Measurements from ENCODE around the gene HOXD4.

HOXD4 gene

DNA sequence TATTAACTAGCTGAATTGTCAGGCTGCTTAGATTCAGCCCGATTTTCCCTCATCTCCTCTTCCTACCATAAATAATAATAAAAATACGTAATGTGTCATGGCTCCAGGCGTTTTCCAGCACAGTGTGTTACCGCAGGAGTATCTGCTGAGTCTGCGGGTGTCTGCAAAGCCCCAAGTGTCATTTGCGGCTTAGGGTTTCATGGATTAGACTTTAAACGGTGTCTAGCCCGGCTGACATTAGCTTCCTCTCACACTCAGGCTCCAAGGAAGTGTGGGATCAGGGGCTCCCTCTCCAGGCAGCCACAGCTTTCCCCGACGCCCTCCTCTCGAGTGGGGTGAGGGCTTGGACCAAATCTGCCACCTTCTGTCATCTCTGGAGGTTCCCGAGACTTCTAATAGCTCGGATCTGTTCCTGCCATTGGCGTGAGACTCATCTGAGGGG lies 23.1 kb downstream of the HOXD4 start:
- no peak for TF ChIP-seq ZNF692 (tag by site-specific recombination; IDR thresholded peaks at IDR 0.05)
- TF ChIP-seq ZBTB20 (tag by site-specific recombination; IDR thresholded peaks at IDR 0.05), result no peak
- TF ChIP-seq ZNF624 (tag by site-specific recombination; IDR thresholded peaks at IDR 0.05), result no peak
- no peak for TF ChIP-seq ZNF530 (tag by site-specific recombination; IDR thresholded peaks at IDR 0.05; ENCODE audit: low read depth)
- no peak for TF ChIP-seq KLF7 (tag by site-specific recombination; IDR thresholded peaks at IDR 0.05; ENCODE audit: borderline replicate concordance)
- no peak for TF ChIP-seq PRDM4 (tag by site-specific recombination; IDR thresholded peaks at IDR 0.05)
- TF ChIP-seq ZNF548 (tag by site-specific recombination; IDR thresholded peaks at IDR 0.05), result no peak
- no peak for TF ChIP-seq ZNF514 (tag by site-specific recombination; IDR thresholded peaks at IDR 0.05)
- no peak for TF ChIP-seq BCL11B (tag by site-specific recombination; IDR thresholded peaks at IDR 0.05; ENCODE audit: low read depth)
- TF ChIP-seq ZNF585B (tag by site-specific recombination; IDR thresholded peaks at IDR 0.05), result no peak
- no peak for TF ChIP-seq ZIC2 (tag by site-specific recombination; IDR thresholded peaks at IDR 0.05)
- TF ChIP-seq ZNF146 (tag by site-specific recombination; IDR thresholded peaks at IDR 0.05), result no peak
- TF ChIP-seq PRDM1 (tag by site-specific recombination; IDR thresholded peaks at IDR 0.05), result no peak
- Histone ChIP-seq H3K4me3 (ENCODE audit: low read depth, low read length) (no peak overlapping the region), H3K9me3 (ENCODE audit: control insufficient read depth, insufficient read depth, low read depth, low read length) (no peaks in the 10 kb centered on the region), H3K27ac (ENCODE audit: extremely low read depth, low read depth, low read length) (no peak overlapping the region), H3K4me1 (ENCODE audit: control insufficient read depth, insufficient read depth, low read length) (peaks cover 4% of the 10 kb centered on the region; the same call in 1 of the 2 replicates), H3K36me3 (ENCODE audit: control insufficient read depth in 2 of 2, insufficient read depth in 1 of 2, low read length in 2 of 2) (peaks cover 0 to 23% of the 10 kb centered on the region in 2 experiments; a peak in 1 of 3 replicates)
- ChIA-PET CTCF (interaction anchor here (1.0 kb wide), 1 partner anchor 47 kb away, joined by 3 read pairs; no protein-coding TSS in a partner anchor), POLR2A (no interaction called here)

GRCh38 chr2:176174824-176175708 lies 23.7 kb downstream of the HOXD4 start:
- Histone ChIP-seq H3K4me1 (ENCODE audit: control insufficient read depth, insufficient read depth, low read length) (peaks cover 4% of the 10 kb centered on the region; the same call in 1 of the 2 replicates), H3K36me3 (ENCODE audit: control insufficient read depth in 2 of 2, insufficient read depth in 1 of 2, low read length in 2 of 2) (peaks cover 0 to 23% of the 10 kb centered on the region in 2 experiments; a peak in 1 of 3 replicates), H3K27ac (ENCODE audit: extremely low read depth, low read depth, low read length) (no peak overlapping the region), H3K9me3 (ENCODE audit: control insufficient read depth, insufficient read depth, low read depth, low read length) (no peaks in the 10 kb centered on the region), H3K4me3 (ENCODE audit: low read depth, low read length) (no peak overlapping the region)
- TF ChIP-seq ZFHX2 (tag by site-specific recombination; conservative IDR thresholded peaks at IDR 0.05), result peak; percentile 33
- TF ChIP-seq, protein P1, sequence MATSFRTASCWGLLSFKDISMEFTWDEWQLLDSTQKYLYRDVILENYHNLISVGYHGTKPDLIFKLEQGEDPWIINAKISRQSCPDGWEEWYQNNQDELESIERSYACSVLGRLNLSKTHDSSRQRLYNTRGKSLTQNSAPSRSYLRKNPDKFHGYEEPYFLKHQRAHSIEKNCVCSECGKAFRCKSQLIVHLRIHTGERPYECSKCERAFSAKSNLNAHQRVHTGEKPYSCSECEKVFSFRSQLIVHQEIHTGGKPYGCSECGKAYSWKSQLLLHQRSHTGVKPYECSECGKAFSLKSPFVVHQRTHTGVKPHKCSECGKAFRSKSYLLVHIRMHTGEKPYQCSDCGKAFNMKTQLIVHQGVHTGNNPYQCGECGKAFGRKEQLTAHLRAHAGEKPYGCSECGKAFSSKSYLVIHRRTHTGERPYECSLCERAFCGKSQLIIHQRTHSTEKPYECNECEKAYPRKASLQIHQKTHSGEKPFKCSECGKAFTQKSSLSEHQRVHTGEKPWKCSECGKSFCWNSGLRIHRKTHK (tag by site-specific recombination; IDR thresholded peaks at IDR 0.05), result no peak
- POLR2A ChIA-PET, result no interaction called here
- CTCF ChIA-PET, result interaction anchor here (0.7 to 1.0 kb wide), 3 partner anchors 48 to 477 kb away, joined by 3 read pairs; no protein-coding TSS in a partner anchor
